Measurements from ENCODE around the gene TUBA1B. TPM values are rescaled to one million over a fixed set of nuclear protein-coding genes. Genes with fewer than 3 reads are reported as not detected.
A peak's percentile ranks its signal among the peaks of the same experiment; 100 is the strongest.
"Not testable (repeated sequence)": the region's sequence is repeated elsewhere in the genome, so short reads cannot be mapped to it uniquely, and the experiment has no call there.

TUBA1B gene
- total RNA-seq, 2 donors from 2014 or later: 1,825 to 2,159 TPM

DNA sequence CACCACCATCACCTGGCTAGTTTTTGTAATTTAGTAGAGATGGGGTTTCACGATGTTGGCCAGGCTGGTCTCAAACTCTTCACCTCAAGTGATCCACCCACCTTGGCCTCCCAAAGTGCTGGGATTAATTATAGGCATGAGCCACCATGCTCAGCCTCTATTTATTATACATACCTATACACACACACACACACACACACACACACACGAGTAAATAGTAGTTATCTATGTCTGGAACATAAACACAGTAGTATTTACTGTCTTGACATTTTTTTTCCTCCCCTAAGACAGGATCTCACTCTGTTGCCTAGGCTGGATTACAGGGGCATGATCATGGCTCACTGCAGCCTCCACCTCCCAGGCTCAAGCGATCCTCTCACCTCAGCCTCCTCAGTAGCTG, 5.8 kb upstream of the TUBA1B start:
- not testable (repeated sequence) for H3K36me3 Mint-ChIP-seq; H3K27ac Mint-ChIP-seq; H3K27me3 Mint-ChIP-seq; H3K4me1 Mint-ChIP-seq (ENCODE audit: low read depth in 2 of 2); DNase-seq (ENCODE audit: low spot score); ATAC-seq; H3K9me3 Mint-ChIP-seq; H3K4me3 Mint-ChIP-seq

DNA sequence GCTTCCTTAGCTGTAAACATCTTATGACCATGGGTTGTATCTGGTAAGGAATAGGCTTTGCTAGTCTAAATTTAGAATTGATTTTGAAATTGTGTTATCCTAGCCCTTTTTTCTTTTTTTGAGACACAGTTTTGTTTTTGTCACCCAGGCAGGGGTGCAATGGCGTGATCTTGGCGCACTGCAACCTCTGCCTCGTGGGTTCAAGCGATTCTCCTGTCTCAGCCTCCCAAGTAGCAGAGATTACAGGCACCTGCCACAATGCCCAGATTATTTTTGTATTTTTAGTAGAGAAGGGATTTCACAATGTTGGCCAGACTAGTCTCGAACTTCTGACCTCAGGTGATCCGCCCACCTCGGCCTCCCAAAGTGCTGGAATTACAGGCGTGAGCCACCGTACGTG, 2.4 kb upstream of the TUBA1B start:
- Mint-ChIP-seq H3K27me3 (no peaks in the 10 kb centered on the region), H3K9me3 (no peaks in the 10 kb centered on the region), H3K27ac (no peak overlapping the region), H3K4me3 (peak overlapping the region; percentile 20), H3K4me1 (ENCODE audit: low read depth in 2 of 2) (peaks cover 28 to 32% of the 10 kb centered on the region in 2 donors), H3K36me3 (peaks cover 10% of the 10 kb centered on the region)
- DNase-seq (ENCODE audit: low spot score) (no peak), ATAC-seq (no peak)

DNA sequence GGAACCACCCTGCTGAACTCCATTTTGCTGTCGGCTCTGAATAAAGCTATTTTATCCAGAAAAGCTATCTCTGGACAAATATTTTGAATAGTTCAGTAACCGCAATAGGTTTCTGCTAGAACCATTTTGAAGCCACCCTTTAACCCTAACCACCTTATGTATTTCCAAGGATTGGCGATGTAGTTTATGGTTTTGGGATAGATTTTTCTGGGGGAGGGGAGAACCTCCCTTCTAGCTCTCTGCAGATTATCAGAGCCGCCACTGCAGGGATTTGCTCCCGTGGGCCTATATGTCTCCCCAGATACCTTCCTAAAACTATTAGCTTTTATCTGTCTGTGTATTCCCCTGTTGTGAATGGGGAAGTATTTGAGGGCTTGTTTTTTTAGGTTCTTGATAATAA, 1.8 kb upstream of the TUBA1B start:
- H3K4me1 Mint-ChIP-seq (ENCODE audit: low read depth in 2 of 2): peaks cover 29 to 32% of the 10 kb centered on the region in 2 donors
- no peak overlapping the region for H3K4me3 Mint-ChIP-seq
- DNase-seq (ENCODE audit: low spot score): no peak
- ATAC-seq: no peak
- H3K27me3 Mint-ChIP-seq: no peaks in the 10 kb centered on the region
- H3K36me3 Mint-ChIP-seq: peaks cover 11% of the 10 kb centered on the region
- H3K9me3 Mint-ChIP-seq: no peaks in the 10 kb centered on the region
- H3K27ac Mint-ChIP-seq: no peak overlapping the region

DNA sequence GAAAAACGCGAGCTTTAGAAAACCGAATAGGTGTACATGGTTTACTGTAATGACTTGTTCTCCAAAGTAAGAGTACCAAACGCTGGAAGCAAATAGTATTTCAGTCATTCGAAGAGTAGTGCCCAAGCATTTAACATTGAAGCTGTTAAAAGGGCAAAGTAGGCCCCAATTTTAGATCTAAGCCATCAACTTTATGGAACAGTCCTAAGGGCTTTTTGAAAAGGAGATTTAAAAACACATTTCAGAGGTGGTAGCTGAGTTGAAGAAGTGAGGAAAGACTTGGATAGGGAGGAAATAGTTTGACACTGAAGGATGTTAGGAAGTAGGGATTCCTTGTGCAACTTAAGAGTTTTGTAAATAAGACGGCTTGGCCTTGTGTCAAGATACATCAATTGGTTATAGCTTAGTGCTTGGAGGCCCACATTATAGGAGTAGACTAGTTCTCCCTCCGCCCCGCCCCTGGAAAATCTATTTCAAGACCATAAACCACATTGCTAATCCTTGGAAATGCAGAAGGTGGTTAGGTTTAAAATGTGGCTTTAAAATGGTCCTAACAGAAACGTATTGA, 783 bp upstream of the TUBA1B start:
- ATAC-seq (no peak), DNase-seq (ENCODE audit: low spot score) (no peak)
- Mint-ChIP-seq H3K4me3 (peak overlapping the region; percentile 92), H3K9me3 (no peaks in the 10 kb centered on the region), H3K27me3 (no peaks in the 10 kb centered on the region), H3K27ac (peak overlapping the region; percentile 98 to 100), H3K36me3 (peaks cover 20% of the 10 kb centered on the region), H3K4me1 (ENCODE audit: low read depth in 2 of 2) (peaks cover 39 to 40% of the 10 kb centered on the region in 2 donors)

DNA sequence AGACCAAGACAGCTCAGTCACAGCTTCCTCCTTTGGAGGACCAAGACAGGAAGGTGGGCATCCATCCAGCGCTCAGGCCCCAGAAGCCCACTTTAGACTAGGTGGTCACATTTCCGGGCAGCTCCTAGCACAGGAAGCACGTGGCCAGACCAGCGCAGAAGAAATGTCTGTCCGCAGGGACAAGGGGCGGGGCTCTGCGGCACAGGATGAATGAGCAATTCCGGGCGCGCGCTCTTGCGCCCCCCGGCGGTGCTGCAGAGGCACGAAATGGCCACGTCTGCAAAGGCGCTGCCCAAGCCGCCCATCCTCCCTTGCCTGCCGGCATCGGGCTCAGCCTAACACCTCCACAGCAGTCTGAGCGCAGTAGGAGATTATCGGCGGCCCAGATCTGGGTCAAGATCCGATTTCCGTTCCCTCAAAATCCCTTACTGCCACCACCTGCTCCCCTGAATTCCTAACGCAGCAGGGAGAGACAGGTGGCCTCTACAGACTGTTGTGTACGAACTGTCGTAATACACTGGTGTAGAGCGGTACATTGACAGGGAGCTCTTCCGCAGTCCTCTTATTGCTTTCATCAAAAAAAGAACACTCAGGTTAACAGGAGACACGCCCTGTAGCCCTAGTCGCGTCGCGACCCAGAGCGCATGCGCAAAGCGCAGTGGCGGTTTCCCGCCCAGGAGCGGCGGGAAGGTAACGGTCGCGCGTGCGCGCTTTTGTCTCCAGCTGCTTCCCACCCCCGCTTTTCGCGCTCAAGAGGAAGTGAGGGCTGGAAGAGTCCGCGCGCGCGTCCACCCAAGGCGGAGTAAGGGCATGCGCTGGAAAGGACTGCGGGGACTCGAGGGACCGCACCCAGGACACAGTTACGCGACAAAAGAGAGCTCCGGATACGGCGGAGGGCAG, 794 bp downstream of the TUBA1B start:
- DNase-seq (ENCODE audit: low spot score) (peak; percentile 96), ATAC-seq (peak; percentile 81 to 83)
- Mint-ChIP-seq H3K4me3 (peak overlapping the region; percentile 92), H3K27ac (peak overlapping the region; percentile 98 to 100), H3K27me3 (no peaks in the 10 kb centered on the region), H3K36me3 (peaks cover 22% of the 10 kb centered on the region), H3K4me1 (ENCODE audit: low read depth in 2 of 2) (peaks cover 41 to 43% of the 10 kb centered on the region in 2 donors), H3K9me3 (no peaks in the 10 kb centered on the region)

DNA sequence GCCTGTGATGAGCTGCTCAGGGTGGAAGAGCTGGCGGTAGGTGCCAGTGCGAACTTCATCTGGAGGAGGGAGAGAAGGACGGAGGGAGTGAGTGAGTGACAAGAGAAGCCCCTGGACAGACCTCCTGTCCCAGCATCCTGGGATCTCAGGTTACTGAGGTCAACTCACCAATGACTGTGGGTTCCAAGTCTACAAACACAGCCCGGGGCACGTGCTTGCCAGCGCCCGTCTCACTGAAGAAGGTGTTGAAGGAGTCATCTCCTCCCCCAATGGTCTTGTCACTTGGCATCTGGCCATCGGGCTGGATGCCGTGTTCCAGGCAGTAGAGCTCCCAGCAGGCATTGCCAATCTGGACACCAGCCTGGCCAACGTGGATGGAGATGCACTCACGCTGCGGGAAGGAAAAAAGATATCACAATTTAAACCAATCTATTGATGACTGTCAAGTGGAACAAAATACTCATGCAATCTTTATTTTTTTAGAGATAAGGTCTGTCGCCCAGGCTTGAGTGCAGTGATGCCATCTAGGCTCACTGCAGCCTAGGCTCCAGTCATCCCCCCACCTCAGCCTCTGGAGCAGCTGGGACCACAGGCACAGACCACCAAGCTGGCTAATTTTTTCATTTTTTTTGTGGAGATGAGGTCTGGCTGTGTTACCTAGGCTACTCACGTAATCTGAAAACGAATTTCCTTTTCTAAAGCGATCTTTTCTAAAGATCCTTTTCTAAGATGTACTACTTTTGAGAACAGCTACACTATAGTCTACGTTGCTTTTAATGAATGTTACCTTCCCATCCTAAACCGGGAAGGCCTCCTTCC, 1.7 kb downstream of the TUBA1B start:
- ATAC-seq (no peak), DNase-seq (ENCODE audit: low spot score) (no peak)
- peaks cover 41 to 43% of the 10 kb centered on the region in 2 donors for H3K4me1 Mint-ChIP-seq (ENCODE audit: low read depth in 2 of 2)
- peak overlapping the region; percentile 92 for H3K4me3 Mint-ChIP-seq
- no peaks in the 10 kb centered on the region for H3K9me3 Mint-ChIP-seq
- peaks cover 22% of the 10 kb centered on the region for H3K36me3 Mint-ChIP-seq
- H3K27ac Mint-ChIP-seq: peak overlapping the region; percentile 98 to 100
- no peaks in the 10 kb centered on the region for H3K27me3 Mint-ChIP-seq

DNA sequence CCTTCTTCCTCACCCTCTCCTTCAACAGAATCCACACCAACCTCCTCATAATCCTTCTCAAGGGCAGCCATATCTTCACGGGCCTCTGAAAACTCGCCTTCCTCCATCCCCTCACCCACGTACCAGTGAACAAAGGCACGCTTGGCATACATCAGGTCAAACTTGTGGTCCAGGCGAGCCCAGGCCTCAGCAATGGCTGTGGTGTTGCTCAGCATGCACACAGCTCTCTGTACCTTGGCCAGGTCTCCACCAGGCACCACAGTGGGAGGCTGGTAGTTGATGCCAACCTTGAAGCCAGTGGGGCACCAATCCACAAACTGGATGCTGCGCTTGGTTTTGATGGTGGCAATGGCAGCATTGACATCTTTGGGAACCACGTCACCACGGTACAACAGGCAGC, 3.2 kb downstream of the TUBA1B start:
- Mint-ChIP-seq H3K4me1 (ENCODE audit: low read depth in 2 of 2) (peaks cover 41 to 43% of the 10 kb centered on the region in 2 donors), H3K4me3 (peak overlapping the region; percentile 42), H3K27ac (peak overlapping the region in 1 of 2 donors; percentile 100), H3K36me3 (peaks cover 22% of the 10 kb centered on the region)
- not testable (repeated sequence) for H3K9me3 Mint-ChIP-seq; ATAC-seq; DNase-seq (ENCODE audit: low spot score); H3K27me3 Mint-ChIP-seq

DNA sequence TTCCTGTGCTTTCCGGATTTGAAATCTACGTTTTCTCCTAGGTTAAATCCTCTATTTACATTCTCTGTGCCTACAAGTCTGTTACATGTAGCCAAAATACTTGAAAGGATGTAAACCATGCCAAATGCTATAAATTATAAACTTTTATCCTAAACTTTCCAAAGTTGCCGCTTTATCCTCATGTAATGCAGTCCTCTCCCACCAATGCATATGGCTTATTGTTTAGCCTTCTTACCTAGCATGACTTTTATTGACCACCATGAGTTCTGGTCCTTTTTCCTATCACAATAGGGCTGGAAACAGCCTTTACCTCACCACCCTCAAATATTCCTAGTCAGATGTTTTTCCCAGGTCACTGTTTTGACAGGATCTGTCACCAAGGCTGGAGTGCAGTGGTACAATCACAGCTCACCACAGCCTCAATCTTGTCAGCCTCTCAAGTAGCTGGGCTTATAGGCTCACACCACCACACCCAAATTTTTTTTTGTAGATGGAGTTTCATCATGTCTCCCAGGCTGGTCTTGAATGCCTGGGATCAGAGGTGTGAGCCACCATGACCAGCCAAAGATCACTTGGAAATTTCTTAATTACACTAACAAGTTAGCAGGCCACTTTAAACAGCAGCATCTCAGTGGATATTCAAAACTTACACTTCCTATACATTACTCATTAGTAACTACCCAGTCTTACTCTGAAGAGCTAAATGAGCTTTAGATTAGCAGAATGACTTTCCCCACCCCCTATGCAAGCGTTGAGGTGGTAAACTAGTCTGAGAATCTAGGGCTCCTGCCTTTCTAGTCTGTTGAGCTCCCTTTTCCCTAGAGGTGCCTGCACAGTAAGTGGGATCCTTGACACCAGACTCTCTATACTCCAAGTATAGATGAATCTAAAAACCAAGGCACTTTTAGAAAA, 4.1 kb downstream of the TUBA1B start:
- H3K27me3 Mint-ChIP-seq: no peaks in the 10 kb centered on the region
- peak overlapping the region; percentile 52 to 100 for H3K27ac Mint-ChIP-seq
- H3K4me1 Mint-ChIP-seq (ENCODE audit: low read depth in 2 of 2): peaks cover 39 to 40% of the 10 kb centered on the region in 2 donors
- H3K9me3 Mint-ChIP-seq: no peaks in the 10 kb centered on the region
- H3K4me3 Mint-ChIP-seq: peak overlapping the region; percentile 42
- ATAC-seq (no peak), DNase-seq (ENCODE audit: low spot score) (no peak)
- peaks cover 22% of the 10 kb centered on the region for H3K36me3 Mint-ChIP-seq

DNA sequence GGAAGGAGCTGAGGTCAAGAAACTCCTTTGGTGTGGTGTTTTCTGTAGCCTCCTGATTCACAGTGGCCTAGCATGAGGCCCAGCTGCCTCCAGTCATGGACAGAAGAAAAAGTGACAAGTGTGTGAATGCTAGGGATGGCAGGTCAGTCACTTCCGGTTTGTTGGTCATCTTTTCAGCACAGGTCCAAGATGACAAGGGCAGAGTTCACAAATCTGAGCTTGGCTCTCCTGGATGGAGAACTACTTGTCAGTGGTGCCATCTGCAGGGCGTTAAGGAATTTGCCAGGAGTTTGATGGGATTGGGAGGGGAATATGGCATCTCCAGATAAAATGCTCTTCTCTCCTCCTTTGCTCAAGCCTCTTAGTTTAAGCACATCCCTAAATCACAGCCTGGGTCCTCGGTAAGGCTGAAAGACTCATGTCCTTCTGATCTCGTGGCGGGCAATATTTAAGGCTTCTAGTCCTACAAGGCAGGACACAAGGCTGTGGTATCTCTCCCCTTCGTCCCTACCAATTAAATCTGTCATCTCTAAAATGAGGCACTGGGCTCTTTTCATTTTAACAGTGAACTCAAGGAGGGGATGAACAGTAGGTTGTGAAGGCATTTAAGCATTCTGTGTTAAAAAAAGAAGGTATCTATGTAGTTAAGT, 10.0 kb downstream of the TUBA1B start:
- no peaks in the 10 kb centered on the region for H3K27me3 Mint-ChIP-seq

DNA sequence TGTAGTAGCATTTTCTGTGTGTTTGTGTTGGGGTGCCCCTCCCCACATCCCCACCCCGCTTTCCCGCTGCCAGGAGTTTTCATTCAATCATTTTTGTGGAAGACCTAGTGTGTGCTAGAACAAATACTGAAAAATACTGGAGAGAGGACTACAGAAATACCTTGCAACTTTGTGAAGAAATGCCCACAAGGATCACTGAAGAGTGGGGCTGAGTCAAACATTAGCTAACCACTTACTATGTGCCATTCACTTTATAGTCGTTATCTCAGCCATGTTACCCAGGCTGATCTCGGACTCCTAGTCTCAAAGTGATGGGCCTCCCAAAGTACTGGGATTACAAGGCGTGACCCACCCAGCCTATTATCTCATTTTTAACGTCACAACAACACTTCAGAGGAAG, 20.0 kb downstream of the TUBA1B start:
- no peak for DNase-seq (ENCODE audit: low spot score)
- Mint-ChIP-seq H3K36me3 (no peaks in the 10 kb centered on the region), H3K9me3 (no peaks in the 10 kb centered on the region), H3K4me3 (peak overlapping the region; percentile 99), H3K4me1 (ENCODE audit: low read depth in 2 of 2) (peaks cover 31 to 32% of the 10 kb centered on the region in 2 donors), H3K27me3 (no peaks in the 10 kb centered on the region), H3K27ac (peak overlapping the region; percentile 95 to 100)
- no peak for ATAC-seq

More for the DNA sequence above, 10.0 kb downstream of the TUBA1B start:
- H3K4me3 Mint-ChIP-seq: no peak overlapping the region
- no peaks in the 10 kb centered on the region for H3K4me1 Mint-ChIP-seq (ENCODE audit: low read depth in 2 of 2)
- no peaks in the 10 kb centered on the region for H3K9me3 Mint-ChIP-seq
- H3K36me3 Mint-ChIP-seq: no peaks in the 10 kb centered on the region
- ATAC-seq (peak in 1 of 2 donors; percentile 3), DNase-seq (ENCODE audit: low spot score) (no peak)
- no peak overlapping the region for H3K27ac Mint-ChIP-seq

DNA sequence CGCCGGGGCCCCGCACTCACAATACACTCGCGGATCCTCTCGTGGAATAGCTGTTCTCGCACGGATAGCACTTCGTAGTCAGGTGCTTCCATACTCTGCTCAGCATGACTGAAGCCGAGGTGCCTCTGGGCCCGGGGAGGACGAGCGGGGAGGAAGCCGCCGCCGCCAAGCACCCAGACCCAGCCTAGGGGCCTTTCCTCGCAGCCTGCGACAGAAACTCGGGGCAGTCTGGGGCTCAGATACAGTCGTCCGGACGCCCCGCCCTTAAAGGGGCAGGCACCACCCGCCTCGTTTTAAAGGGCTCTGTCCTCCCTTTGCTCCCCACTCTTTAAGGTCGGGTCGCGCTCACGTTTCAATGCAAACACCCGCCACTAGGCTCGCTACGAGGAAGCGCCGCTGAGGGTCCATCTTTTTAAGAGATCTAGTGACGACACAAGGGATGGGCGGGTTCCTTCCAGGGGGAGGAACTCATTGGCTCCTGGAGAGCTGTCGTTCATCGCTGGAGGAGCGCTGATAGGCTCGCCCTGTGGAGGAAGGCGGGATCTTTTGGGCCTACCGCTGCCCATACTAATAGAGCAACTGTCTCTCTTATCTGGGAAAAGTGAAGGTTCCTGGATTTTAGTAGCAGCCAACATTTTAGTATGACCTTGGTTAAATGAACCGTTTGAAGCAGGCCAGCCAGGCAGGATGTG, 20.6 kb downstream of the TUBA1B start, which contains the start of gene LMBR1L:
Gene LMBR1L (minus strand): TSS at position 384 of the 692 bp plus-strand sequence. CDS start 292 bp downstream, at position 92.
- ATAC-seq (peak; percentile 99), DNase-seq (ENCODE audit: low spot score) (peak; percentile 95)
- Mint-ChIP-seq H3K4me1 (ENCODE audit: low read depth in 2 of 2) (peaks cover 31 to 33% of the 10 kb centered on the region in 2 donors), H3K27me3 (no peaks in the 10 kb centered on the region), H3K27ac (peak within 1 kb of the TSS; percentile 95 to 100), H3K4me3 (peak within 1 kb of the TSS; percentile 99), H3K9me3 (no peaks in the 10 kb centered on the region), H3K36me3 (no peaks in the 10 kb centered on the region)

All from natural killer cell treated with Interleukin-12 subunit alpha and Interleukin-12 subunit beta and Interleukin-15 and Interleukin-18, amount 100 ng/mL, for 72 hours (primary cell).